GM23338 (cell line): ENCODE results near the gene TMEM63A. TPM values are rescaled to one million over a fixed set of nuclear protein-coding genes. Genes with fewer than 3 reads are reported as not detected.

Experiments used
- ATAC-seq: fragments of 200-7000 bp; cut with Tn5 transposase; 3 replicates; pipeline ENCODE4 v1.9.1; 2020
- DNase-seq: peaks from one replicate; pipeline ENCODE4 v3.0.0-alpha.2; 2015; ENCODE audit warnings: low spot score
- H2AFZ ChIP-seq: fragments of 200-600 bp; sonication (generic); 2 replicates; pipeline ENCODE4 v1.8.0; 2016; ENCODE audit warnings: antibody characterized with exemption, mild to moderate bottlenecking, moderate library complexity
- H3F3A ChIP-seq: fragments of 200-600 bp; sonication (generic); replicated peaks from 2 replicates; pipeline ENCODE4 v1.8.0; 2017; ENCODE audit warnings: antibody characterized with exemption, mixed run types, low read depth
- H3K27ac ChIP-seq: fragments of 200-600 bp; sonication (generic); 2 replicates; pipeline ENCODE4 v1.6.1; 2016; ENCODE audit warnings: low read depth
- H3K27me3 ChIP-seq: fragments of 200-600 bp; sonication (generic); 2 replicates; pipeline ENCODE4 v1.8.0; 2016; ENCODE audit warnings: mild to moderate bottlenecking, mixed run types, moderate library complexity; ENCODE audit not compliant: insufficient read depth
- H3K36me3 ChIP-seq: fragments of 200-600 bp; sonication (generic); 2 replicates; pipeline ENCODE4 v1.8.0; 2016; ENCODE audit warnings: mild to moderate bottlenecking; ENCODE audit not compliant: insufficient read depth
- H3K4me1 ChIP-seq: fragments of 200-600 bp; sonication (generic); 2 replicates; pipeline ENCODE4 v1.8.0; 2016; ENCODE audit warnings: mild to moderate bottlenecking, moderate library complexity; ENCODE audit not compliant: insufficient read depth
- H3K4me2 ChIP-seq: fragments of 200-600 bp; sonication (generic); 2 replicates; pipeline ENCODE4 v1.7.1; 2017; ENCODE audit warnings: mixed run types
- H3K4me3 ChIP-seq: fragments of 200-600 bp; sonication (generic); 2 replicates; pipeline ENCODE4 v1.6.1; 2016; ENCODE audit warnings: mixed run types
- H3K79me2 ChIP-seq: fragments of 200-600 bp; sonication (generic); replicated peaks from 2 replicates; pipeline ENCODE4 v1.8.0; 2017; ENCODE audit warnings: mild to moderate bottlenecking; ENCODE audit not compliant: insufficient read depth
- H3K9me2 ChIP-seq: fragments of 200-600 bp; sonication (generic); 2 replicates; pipeline ENCODE4 v1.8.0; 2017; ENCODE audit not compliant: insufficient read depth
- H4K20me1 ChIP-seq: fragments of 200-600 bp; sonication (generic); replicated peaks from 2 replicates; pipeline ENCODE4 v1.8.0; 2017; ENCODE audit warnings: mild to moderate bottlenecking; ENCODE audit not compliant: insufficient read depth
- H3K27ac Mint-ChIP-seq: 2 replicates; pipeline ENCODE4 v1.8.0; 2020; ENCODE audit warnings: inconsistent platforms, mild to moderate bottlenecking, moderate library complexity, mixed read lengths
- H3K27me3 Mint-ChIP-seq: 3 replicates; pipeline ENCODE4 v1.8.0; 2022; ENCODE audit warnings: low read depth, mild to moderate bottlenecking, moderate library complexity, mixed read lengths, inconsistent platforms; ENCODE audit not compliant: insufficient read depth, poor library complexity
- H3K36me3 Mint-ChIP-seq: 3 replicates; pipeline ENCODE4 v1.8.0; 2021; ENCODE audit warnings: low read depth, mild to moderate bottlenecking, inconsistent platforms, moderate library complexity, mixed read lengths
- H3K4me1 Mint-ChIP-seq: 3 replicates; pipeline ENCODE4 v1.8.0; 2020; ENCODE audit warnings: mild to moderate bottlenecking, inconsistent platforms, mixed read lengths
- H3K4me3 Mint-ChIP-seq: 3 replicates; pipeline ENCODE4 v1.8.0; 2021; ENCODE audit warnings: moderate library complexity, mild to moderate bottlenecking, inconsistent platforms, mixed read lengths
- H3K9me3 Mint-ChIP-seq: 3 replicates; pipeline ENCODE4 v1.8.0; 2020; ENCODE audit warnings: moderate library complexity, mild to moderate bottlenecking, inconsistent platforms, mixed read lengths
- NANOG ChIP-seq: IDR thresholded peaks from 2 replicates; pipeline ENCODE4 v1.6.1; 2016; ENCODE audit warnings: antibody characterized with exemption, borderline replicate concordance
- STAT1 ChIP-seq: IDR thresholded peaks from one replicate; pipeline ENCODE4 v1.6.1; 2016; ENCODE audit warnings: antibody characterized with exemption; ENCODE audit not compliant: unreplicated experiment
- ZNF114 ChIP-seq: fragments of 250-450 bp; sonication (Bioruptor Pico); IDR thresholded peaks from 2 replicates; pipeline ENCODE4 v1.5.0; 2020; ENCODE audit warnings: mild to moderate bottlenecking, moderate library complexity
- polyA plus RNA-seq: library from polyadenylated mRNA; unstranded; fragments of >200 nt; fragmentation: Nextera tagmentation; extraction: Ambion mirVana; gene quantifications from 2 replicates; pipeline ENCODE4 v1.2.1, GENCODE V29; 2016
- total RNA-seq: library from RNA; depleted of rRNA; stranded (reverse); fragments of >200 nt; shearing (Covaris generic); gene quantifications from 2 replicates; pipeline ENCODE4 v1.2.3, GENCODE V29; 2014
- TF ChIP-seq, protein P1 (sequence below): fragments of 250-450 bp; sonication (Bioruptor Pico); IDR thresholded peaks from 2 replicates; pipeline ENCODE4 v1.5.0; 2020; ENCODE audit warnings: mild to moderate bottlenecking, moderate library complexity
- TF ChIP-seq, protein P2 (sequence below): IDR thresholded peaks from one replicate; pipeline ENCODE4 v1.6.1; 2018; ENCODE audit warnings: antibody characterized with exemption; ENCODE audit not compliant: unreplicated experiment

The TMEM63A gene
- total and polyA plus RNA-seq, 2 experiments from 2014 or later = 31.7 to 76.9 TPM

DNA sequence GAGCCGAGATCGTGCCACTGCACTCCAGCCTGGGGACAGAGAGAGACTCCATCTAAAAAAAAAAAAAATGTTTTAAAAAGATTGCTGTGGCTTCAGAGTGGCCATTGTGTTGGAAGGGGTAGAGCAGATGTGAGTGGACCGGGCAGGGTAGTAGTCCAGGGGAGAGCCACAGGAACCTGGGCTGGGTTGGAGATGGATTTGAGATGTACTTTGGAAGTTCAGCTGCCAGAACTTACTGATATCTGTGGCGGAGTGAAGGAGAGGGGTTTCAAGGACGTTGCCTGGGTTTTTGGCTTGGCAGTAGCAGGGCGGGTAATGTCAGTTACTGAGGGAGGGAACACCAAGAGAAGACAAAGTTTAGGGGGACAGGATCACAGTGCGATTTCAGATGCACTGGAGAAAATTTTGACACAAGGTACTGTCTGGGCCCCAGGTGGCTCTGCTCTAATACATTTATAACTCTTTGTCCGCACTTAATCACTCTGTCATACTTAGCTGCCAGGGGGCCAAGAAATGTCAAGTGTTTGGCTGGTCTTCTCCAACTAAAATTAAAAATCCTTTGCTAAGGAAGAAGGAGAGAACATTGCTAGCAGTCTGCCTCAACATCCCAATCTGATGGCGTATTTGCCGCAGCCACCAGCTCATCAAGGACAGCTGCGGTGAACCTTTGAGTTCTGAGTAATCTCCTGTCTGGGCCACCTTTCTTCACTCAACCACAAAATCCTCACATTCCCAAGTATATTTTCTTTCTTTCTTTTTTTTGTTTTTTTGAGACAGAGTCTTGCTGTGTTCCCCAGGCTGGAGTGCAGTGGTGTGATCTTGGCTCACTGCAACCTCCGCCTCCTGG is 62.6 kb downstream of the TMEM63A start:
- TF ChIP-seq NANOG (no peak), ZNF114 (CRISPR knock-in tag) (no peak), STAT1 (no peak)
- TF ChIP-seq, protein P1, sequence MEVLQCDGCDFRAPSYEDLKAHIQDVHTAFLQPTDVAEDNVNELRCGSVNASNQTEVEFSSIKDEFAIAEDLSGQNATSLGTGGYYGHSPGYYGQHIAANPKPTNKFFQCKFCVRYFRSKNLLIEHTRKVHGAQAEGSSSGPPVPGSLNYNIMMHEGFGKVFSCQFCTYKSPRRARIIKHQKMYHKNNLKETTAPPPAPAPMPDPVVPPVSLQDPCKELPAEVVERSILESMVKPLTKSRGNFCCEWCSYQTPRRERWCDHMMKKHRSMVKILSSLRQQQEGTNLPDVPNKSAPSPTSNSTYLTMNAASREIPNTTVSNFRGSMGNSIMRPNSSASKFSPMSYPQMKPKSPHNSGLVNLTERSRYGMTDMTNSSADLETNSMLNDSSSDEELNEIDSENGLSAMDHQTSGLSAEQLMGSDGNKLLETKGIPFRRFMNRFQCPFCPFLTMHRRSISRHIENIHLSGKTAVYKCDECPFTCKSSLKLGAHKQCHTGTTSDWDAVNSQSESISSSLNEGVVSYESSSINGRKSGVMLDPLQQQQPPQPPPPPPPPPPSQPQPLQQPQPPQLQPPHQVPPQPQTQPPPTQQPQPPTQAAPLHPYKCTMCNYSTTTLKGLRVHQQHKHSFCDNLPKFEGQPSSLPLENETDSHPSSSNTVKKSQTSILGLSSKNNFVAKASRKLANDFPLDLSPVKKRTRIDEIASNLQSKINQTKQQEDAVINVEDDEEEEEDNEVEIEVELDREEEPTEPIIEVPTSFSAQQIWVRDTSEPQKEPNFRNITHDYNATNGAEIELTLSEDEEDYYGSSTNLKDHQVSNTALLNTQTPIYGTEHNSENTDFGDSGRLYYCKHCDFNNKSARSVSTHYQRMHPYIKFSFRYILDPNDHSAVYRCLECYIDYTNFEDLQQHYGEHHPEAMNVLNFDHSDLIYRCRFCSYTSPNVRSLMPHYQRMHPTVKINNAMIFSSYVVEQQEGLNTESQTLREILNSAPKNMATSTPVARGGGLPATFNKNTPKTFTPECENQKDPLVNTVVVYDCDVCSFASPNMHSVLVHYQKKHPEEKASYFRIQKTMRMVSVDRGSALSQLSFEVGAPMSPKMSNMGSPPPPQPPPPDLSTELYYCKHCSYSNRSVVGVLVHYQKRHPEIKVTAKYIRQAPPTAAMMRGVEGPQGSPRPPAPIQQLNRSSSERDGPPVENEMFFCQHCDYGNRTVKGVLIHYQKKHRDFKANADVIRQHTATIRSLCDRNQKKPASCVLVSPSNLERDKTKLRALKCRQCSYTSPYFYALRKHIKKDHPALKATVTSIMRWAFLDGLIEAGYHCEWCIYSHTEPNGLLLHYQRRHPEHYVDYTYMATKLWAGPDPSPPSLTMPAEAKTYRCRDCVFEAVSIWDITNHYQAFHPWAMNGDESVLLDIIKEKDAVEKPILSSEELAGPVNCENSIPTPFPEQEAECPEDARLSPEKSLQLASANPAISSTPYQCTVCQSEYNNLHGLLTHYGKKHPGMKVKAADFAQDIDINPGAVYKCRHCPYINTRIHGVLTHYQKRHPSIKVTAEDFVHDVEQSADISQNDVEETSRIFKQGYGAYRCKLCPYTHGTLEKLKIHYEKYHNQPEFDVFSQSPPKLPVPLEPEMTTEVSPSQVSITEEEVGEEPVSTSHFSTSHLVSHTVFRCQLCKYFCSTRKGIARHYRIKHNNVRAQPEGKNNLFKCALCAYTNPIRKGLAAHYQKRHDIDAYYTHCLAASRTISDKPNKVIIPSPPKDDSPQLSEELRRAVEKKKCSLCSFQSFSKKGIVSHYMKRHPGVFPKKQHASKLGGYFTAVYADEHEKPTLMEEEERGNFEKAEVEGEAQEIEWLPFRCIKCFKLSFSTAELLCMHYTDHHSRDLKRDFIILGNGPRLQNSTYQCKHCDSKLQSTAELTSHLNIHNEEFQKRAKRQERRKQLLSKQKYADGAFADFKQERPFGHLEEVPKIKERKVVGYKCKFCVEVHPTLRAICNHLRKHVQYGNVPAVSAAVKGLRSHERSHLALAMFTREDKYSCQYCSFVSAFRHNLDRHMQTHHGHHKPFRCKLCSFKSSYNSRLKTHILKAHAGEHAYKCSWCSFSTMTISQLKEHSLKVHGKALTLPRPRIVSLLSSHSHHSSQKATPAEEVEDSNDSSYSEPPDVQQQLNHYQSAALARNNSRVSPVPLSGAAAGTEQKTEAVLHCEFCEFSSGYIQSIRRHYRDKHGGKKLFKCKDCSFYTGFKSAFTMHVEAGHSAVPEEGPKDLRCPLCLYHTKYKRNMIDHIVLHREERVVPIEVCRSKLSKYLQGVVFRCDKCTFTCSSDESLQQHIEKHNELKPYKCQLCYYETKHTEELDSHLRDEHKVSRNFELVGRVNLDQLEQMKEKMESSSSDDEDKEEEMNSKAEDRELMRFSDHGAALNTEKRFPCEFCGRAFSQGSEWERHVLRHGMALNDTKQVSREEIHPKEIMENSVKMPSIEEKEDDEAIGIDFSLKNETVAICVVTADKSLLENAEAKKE = no peak
- TF ChIP-seq, protein P2, sequence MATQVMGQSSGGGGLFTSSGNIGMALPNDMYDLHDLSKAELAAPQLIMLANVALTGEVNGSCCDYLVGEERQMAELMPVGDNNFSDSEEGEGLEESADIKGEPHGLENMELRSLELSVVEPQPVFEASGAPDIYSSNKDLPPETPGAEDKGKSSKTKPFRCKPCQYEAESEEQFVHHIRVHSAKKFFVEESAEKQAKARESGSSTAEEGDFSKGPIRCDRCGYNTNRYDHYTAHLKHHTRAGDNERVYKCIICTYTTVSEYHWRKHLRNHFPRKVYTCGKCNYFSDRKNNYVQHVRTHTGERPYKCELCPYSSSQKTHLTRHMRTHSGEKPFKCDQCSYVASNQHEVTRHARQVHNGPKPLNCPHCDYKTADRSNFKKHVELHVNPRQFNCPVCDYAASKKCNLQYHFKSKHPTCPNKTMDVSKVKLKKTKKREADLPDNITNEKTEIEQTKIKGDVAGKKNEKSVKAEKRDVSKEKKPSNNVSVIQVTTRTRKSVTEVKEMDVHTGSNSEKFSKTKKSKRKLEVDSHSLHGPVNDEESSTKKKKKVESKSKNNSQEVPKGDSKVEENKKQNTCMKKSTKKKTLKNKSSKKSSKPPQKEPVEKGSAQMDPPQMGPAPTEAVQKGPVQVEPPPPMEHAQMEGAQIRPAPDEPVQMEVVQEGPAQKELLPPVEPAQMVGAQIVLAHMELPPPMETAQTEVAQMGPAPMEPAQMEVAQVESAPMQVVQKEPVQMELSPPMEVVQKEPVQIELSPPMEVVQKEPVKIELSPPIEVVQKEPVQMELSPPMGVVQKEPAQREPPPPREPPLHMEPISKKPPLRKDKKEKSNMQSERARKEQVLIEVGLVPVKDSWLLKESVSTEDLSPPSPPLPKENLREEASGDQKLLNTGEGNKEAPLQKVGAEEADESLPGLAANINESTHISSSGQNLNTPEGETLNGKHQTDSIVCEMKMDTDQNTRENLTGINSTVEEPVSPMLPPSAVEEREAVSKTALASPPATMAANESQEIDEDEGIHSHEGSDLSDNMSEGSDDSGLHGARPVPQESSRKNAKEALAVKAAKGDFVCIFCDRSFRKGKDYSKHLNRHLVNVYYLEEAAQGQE = no peak
- no peaks in the 10 kb centered on the region; the same call in none of the 2 replicates for H4K20me1 ChIP-seq
- no peaks in the 10 kb centered on the region for H3K36me3 ChIP-seq
- Mint-ChIP-seq H3K4me1 (peaks cover 50% of the 10 kb centered on the region), H3K9me3 (no peaks in the 10 kb centered on the region), H3K4me3 (no peak overlapping the region), H3K27me3 (peaks cover 2% of the 10 kb centered on the region), H3K27ac (peak overlapping the region; percentile 43), H3K36me3 (peaks cover 14% of the 10 kb centered on the region)
- H3K27ac ChIP-seq = no peak overlapping the region
- peaks cover 41% of the 10 kb centered on the region for H3K4me1 ChIP-seq
- no peak for ATAC-seq
- H3K4me2 ChIP-seq = no peak overlapping the region
- H3K79me2 ChIP-seq = peaks cover 68% of the 10 kb centered on the region
- H3K27me3 ChIP-seq = no peaks in the 10 kb centered on the region
- no peak overlapping the region for H2AFZ ChIP-seq
- no peak overlapping the region for H3K4me3 ChIP-seq
- 0 out of 2 replicates have a peak, but pooled peaks cover 6% of the 10 kb centered on the region for H3F3A ChIP-seq
- no peaks in the 10 kb centered on the region for H3K9me2 ChIP-seq
- no peak for DNase-seq
